AG08396 (cell line): ENCODE results near the gene ACOX3.
A peak's percentile ranks its signal among the peaks of the same experiment; 100 is the strongest.

Experiments
- DNase-seq: peaks from one replicate; pipeline ENCODE4 v3.0.0; 2012; ENCODE audit warnings: low spot score, mixed read lengths

ACOX3 gene

GRCh38 chr4:8372506-8372905 lies 68.0 kb downstream of the ACOX3 start:
- no peak for DNase-seq

GRCh38 chr4:8371596-8371995 lies 68.9 kb downstream of the ACOX3 start:
- no peak for DNase-seq

- no peak for DNase-seq
Observed at GRCh38 chr4:8370835-8371595, 69.5 kb downstream of the ACOX3 start.

GRCh38 chr4:8370106-8370787 lies 70.3 kb downstream of the ACOX3 start:
- no peak for DNase-seq

- no peak for DNase-seq
Observed at GRCh38 chr4:8369426-8370105, 71.0 kb downstream of the ACOX3 start.

- DNase-seq = no peak
Observed at GRCh38 chr4:8368998-8369397, 71.5 kb downstream of the ACOX3 start.

- DNase-seq = no peak
Observed at GRCh38 chr4:8368061-8368481, 72.5 kb downstream of the ACOX3 start.

GRCh38 chr4:8366601-8367000 lies 73.9 kb downstream of the ACOX3 start:
- DNase-seq = no peak

- no peak for DNase-seq
Observed at GRCh38 chr4:8365951-8366350, 74.6 kb downstream of the ACOX3 start.

- no peak for DNase-seq
Observed at GRCh38 chr4:8365353-8365752, 75.2 kb downstream of the ACOX3 start.

- DNase-seq = no peak
Observed at GRCh38 chr4:8364848-8365350, 75.6 kb downstream of the ACOX3 start.

GRCh38 chr4:8364141-8364540 lies 76.4 kb downstream of the ACOX3 start:
- no peak for DNase-seq

- DNase-seq = no peak
Observed at GRCh38 chr4:8362483-8362882, 78.0 kb downstream of the ACOX3 start.

- no peak for DNase-seq
Observed at GRCh38 chr4:8359193-8359592, 81.3 kb downstream of the ACOX3 start.

GRCh38 chr4:8356856-8357255 lies 83.7 kb downstream of the ACOX3 start:
- no peak for DNase-seq

- DNase-seq = no peak
Observed at GRCh38 chr4:8355864-8356565, 84.5 kb downstream of the ACOX3 start.

GRCh38 chr4:8355306-8355705 lies 85.2 kb downstream of the ACOX3 start:
- no peak for DNase-seq

GRCh38 chr4:8353912-8354453 lies 86.5 kb downstream of the ACOX3 start:
- peak; percentile 77 for DNase-seq

- DNase-seq = no peak
Observed at GRCh38 chr4:8353158-8353669, 87.3 kb downstream of the ACOX3 start.

GRCh38 chr4:8352368-8353157 lies 88.0 kb downstream of the ACOX3 start:
- no peak for DNase-seq

GRCh38 chr4:8351931-8352367 lies 88.6 kb downstream of the ACOX3 start:
- no peak for DNase-seq
